GM21619 (cell line): ENCODE measurements around the gene TNC.
A peak's percentile ranks its signal among the peaks of the same experiment; 100 is the strongest.

Source experiments
- ATAC-seq: cut with Tn5 transposase; IDR thresholded peaks from one replicate; pipeline ENCODE4 v1.9.1; 2021; ENCODE audit not compliant: unreplicated experiment

TNC gene

GRCh38 chr9:115015018-115015635 lies 102.8 kb downstream of the TNC start:
- no peak for ATAC-seq

- no peak for ATAC-seq
Measured at GRCh38 chr9:115014438-115014837, 103.5 kb downstream of the TNC start.

- ATAC-seq: peak; percentile 76
Measured at GRCh38 chr9:115013998-115014397, 104.0 kb downstream of the TNC start.

GRCh38 chr9:115012486-115012885 lies 105.5 kb downstream of the TNC start:
- no peak for ATAC-seq

GRCh38 chr9:115010874-115011273 lies 107.1 kb downstream of the TNC start:
- ATAC-seq: no peak

GRCh38 chr9:115008536-115009270 lies 109.3 kb downstream of the TNC start:
- no peak for ATAC-seq

- no peak for ATAC-seq
Measured at GRCh38 chr9:115006660-115007059, 111.3 kb downstream of the TNC start.

GRCh38 chr9:115005322-115005721 lies 112.6 kb downstream of the TNC start:
- no peak for ATAC-seq

- ATAC-seq: no peak
Measured at GRCh38 chr9:115004545-115004944, 113.4 kb downstream of the TNC start.

- ATAC-seq: no peak
Measured at GRCh38 chr9:115002371-115003120, 115.4 kb downstream of the TNC start.

- peak; percentile 53 for ATAC-seq
Measured at GRCh38 chr9:115000217-115000639, 117.7 kb downstream of the TNC start.

- no peak for ATAC-seq
Measured at GRCh38 chr9:114998326-114998725, 119.6 kb downstream of the TNC start.

GRCh38 chr9:114995681-114996221 lies 122.2 kb downstream of the TNC start:
- ATAC-seq: no peak

GRCh38 chr9:114994768-114995167 lies 123.2 kb downstream of the TNC start:
- ATAC-seq: no peak

- ATAC-seq: no peak
Measured at GRCh38 chr9:114991861-114992260, 126.1 kb downstream of the TNC start.

- ATAC-seq: no peak
Measured at GRCh38 chr9:114990901-114991300, 127.1 kb downstream of the TNC start.

- peak; percentile 53 for ATAC-seq
Measured at GRCh38 chr9:114989600-114990410, 128.2 kb downstream of the TNC start.

GRCh38 chr9:114988962-114989599 lies 128.9 kb downstream of the TNC start:
- ATAC-seq: peak; percentile 65

GRCh38 chr9:114987116-114987515 lies 130.8 kb downstream of the TNC start:
- no peak for ATAC-seq

GRCh38 chr9:114985959-114986501 lies 131.9 kb downstream of the TNC start:
- ATAC-seq: no peak
